Measurements from ENCODE around the gene ACSM5. TPM values are rescaled to one million over a fixed set of nuclear protein-coding genes. Genes with fewer than 3 reads are reported as not detected.

ACSM5 gene, protein sequence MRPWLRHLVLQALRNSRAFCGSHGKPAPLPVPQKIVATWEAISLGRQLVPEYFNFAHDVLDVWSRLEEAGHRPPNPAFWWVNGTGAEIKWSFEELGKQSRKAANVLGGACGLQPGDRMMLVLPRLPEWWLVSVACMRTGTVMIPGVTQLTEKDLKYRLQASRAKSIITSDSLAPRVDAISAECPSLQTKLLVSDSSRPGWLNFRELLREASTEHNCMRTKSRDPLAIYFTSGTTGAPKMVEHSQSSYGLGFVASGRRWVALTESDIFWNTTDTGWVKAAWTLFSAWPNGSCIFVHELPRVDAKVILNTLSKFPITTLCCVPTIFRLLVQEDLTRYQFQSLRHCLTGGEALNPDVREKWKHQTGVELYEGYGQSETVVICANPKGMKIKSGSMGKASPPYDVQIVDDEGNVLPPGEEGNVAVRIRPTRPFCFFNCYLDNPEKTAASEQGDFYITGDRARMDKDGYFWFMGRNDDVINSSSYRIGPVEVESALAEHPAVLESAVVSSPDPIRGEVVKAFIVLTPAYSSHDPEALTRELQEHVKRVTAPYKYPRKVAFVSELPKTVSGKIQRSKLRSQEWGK
- 2.1 and 5.5 TPM in 2 replicates for total RNA-seq
- 3.3 and 8.9 TPM in 2 replicates for polyA plus RNA-seq

DNA sequence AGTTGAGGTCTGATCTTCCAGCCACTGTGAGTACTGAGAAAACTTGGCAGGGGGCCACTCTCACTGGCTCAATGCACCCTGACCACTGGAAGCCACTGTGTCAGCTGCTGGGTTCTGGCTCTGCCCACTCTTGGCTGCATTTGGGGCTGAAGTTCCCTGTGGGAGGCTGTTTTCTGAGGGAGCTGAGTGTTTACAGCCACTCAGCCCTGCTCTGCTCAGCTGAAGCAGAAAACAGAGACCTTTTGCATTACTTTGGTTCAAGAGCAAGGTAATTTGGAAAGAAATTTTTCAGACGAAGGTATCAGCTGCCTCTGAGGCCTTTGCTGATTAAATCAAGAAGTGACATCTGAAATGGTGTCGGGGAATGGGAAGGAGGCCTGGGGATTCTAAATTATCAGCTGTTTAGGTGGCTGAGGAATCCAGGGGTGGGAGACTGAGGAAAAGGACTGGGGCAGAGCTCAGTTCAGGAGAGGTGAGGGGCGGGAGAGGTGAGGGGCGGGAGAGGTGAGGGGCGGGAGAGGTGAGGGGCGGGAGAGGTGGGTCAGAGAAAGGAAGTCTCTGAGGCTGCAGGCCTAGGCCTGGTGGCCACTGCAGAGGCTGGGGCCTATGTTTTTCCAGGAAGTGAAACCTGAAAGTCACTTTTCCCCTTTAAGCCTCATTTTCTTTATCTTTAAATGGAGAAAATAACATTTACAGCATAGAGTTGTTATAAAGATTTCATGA lies at the start of gene ACSM5:
Gene ACSM5 (plus strand): TSS at position 137 of the 723 bp plus-strand sequence. CDS start 1,951 bp downstream, outside the sequence.
- Histone ChIP-seq H3K36me3 (replicated peaks; ENCODE audit: insufficient read depth, low read depth) (no peaks in the 10 kb centered on the region), H3K4me3 (no peak within 1 kb of the TSS), H3K9me3 (ENCODE audit: low read depth) (no peaks in the 10 kb centered on the region), H2AFZ (no peak within 1 kb of the TSS), H3K9me2 (replicated peaks; ENCODE audit: insufficient read depth) (no peaks in the 10 kb centered on the region), H3K27ac (peak within 1 kb of the TSS; percentile 53), H3K4me1 (ENCODE audit: insufficient read depth) (no peaks in the 10 kb centered on the region), H4K20me1 (ENCODE audit: insufficient read depth, poor library complexity, severe bottlenecking) (no peaks in the 10 kb centered on the region), H3K79me2 (no peaks in the 10 kb centered on the region), H3K4me2 (no peak within 1 kb of the TSS), H3K27me3 (no peaks in the 10 kb centered on the region)
- peak; percentile 37 for DNase-seq (ENCODE audit: low spot score)
- 78% methylated on average over 3 of the region's 6 CpGs for WGBS (ENCODE audit: low lambda C conversion rate, missing lambda C conversion rate)
- TF ChIP-seq, protein P1, sequence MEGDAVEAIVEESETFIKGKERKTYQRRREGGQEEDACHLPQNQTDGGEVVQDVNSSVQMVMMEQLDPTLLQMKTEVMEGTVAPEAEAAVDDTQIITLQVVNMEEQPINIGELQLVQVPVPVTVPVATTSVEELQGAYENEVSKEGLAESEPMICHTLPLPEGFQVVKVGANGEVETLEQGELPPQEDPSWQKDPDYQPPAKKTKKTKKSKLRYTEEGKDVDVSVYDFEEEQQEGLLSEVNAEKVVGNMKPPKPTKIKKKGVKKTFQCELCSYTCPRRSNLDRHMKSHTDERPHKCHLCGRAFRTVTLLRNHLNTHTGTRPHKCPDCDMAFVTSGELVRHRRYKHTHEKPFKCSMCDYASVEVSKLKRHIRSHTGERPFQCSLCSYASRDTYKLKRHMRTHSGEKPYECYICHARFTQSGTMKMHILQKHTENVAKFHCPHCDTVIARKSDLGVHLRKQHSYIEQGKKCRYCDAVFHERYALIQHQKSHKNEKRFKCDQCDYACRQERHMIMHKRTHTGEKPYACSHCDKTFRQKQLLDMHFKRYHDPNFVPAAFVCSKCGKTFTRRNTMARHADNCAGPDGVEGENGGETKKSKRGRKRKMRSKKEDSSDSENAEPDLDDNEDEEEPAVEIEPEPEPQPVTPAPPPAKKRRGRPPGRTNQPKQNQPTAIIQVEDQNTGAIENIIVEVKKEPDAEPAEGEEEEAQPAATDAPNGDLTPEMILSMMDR (IDR thresholded peaks at IDR 0.05; ENCODE audit: poor library complexity) = no peak
- TF ChIP-seq EZH2phosphoT487 (IDR thresholded peaks at IDR 0.05; ENCODE audit: low read depth, severe bottlenecking, unreplicated experiment) (no peak), EZH2 (IDR thresholded peaks at IDR 0.05; ENCODE audit: borderline replicate concordance) (no peak)

DNA sequence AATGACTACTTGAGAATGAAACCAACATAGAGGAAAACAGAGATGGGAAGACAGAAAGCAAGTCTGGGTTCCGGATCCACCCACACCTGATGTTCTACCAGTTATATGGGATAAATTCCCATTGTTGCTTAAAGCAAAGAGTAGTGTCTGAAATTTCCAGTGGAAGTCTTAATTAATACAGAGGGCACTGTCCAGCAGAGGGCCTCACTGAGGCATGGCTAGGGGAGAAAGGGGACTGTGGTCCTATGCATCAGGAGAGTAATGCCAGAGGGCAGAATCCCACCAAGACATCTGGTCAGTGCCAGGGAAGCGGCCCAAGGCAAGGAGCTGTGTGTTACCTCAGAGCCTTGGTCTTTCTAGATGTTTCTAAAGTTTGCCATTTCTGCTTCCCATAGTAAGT lies 49.3 kb upstream of the ACSM5 start:
- H2AFZ ChIP-seq = no peak overlapping the region
- H3K79me2 ChIP-seq = no peaks in the 10 kb centered on the region
- no peak overlapping the region for H3K4me3 ChIP-seq
- no peak overlapping the region for H3K27ac ChIP-seq
- H4K20me1 ChIP-seq (ENCODE audit: insufficient read depth, poor library complexity, severe bottlenecking) = no peaks in the 10 kb centered on the region
- TF ChIP-seq, protein P1 (IDR thresholded peaks at IDR 0.05; ENCODE audit: poor library complexity) = peak; percentile 21
- TF ChIP-seq EZH2 (IDR thresholded peaks at IDR 0.05; ENCODE audit: borderline replicate concordance) (no peak), EZH2phosphoT487 (IDR thresholded peaks at IDR 0.05; ENCODE audit: low read depth, severe bottlenecking, unreplicated experiment) (no peak)
- peaks cover 9% of the 10 kb centered on the region for H3K27me3 ChIP-seq
- H3K4me1 ChIP-seq (ENCODE audit: insufficient read depth) = no peaks in the 10 kb centered on the region
- whole genome bisulfite sequencing (ENCODE audit: low lambda C conversion rate, missing lambda C conversion rate) = 34% methylated on average over 2 of the region's 2 CpGs
- no peaks in the 10 kb centered on the region for H3K9me3 ChIP-seq (ENCODE audit: low read depth)
- H3K36me3 ChIP-seq (replicated peaks; ENCODE audit: insufficient read depth, low read depth) = no peaks in the 10 kb centered on the region
- DNase-seq (ENCODE audit: low spot score) = peak; percentile 10
- H3K4me2 ChIP-seq = no peak overlapping the region
- H3K9me2 ChIP-seq (replicated peaks; ENCODE audit: insufficient read depth) = no peaks in the 10 kb centered on the region

DNA sequence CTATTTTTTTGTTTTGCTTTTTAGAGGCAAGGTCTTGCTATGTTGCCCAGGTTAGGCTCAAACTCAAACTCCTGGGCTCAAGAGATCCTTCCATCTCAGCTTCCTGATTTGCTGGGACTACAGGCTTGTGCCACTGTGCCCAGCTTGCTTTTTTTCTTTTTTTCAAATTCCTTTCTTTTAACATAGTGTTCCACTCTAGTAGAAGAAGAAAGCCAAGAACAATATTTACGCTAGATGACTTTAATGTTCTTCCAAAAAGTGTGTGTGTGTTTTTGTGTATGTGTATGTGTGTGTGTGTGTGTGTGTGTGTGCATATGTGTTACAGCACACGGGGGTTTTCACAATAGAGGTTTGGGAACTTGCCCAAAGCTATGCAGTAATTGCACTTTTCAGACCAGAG lies 46.1 kb upstream of the ACSM5 start:
- WGBS (ENCODE audit: low lambda C conversion rate, missing lambda C conversion rate) = 73% methylated on average over 2 of the region's 2 CpGs
- H3K4me1 ChIP-seq (ENCODE audit: insufficient read depth) = no peaks in the 10 kb centered on the region
- H3K79me2 ChIP-seq = no peaks in the 10 kb centered on the region
- H3K4me2 ChIP-seq = no peak overlapping the region
- H3K27me3 ChIP-seq = peaks cover 9% of the 10 kb centered on the region
- TF ChIP-seq EZH2phosphoT487 (IDR thresholded peaks at IDR 0.05; ENCODE audit: low read depth, severe bottlenecking, unreplicated experiment) = no peak
- H3K9me3 ChIP-seq (ENCODE audit: low read depth) = no peaks in the 10 kb centered on the region
- no peak overlapping the region for H3K4me3 ChIP-seq
- no peak for DNase-seq (ENCODE audit: low spot score)
- H4K20me1 ChIP-seq (ENCODE audit: insufficient read depth, poor library complexity, severe bottlenecking) = no peaks in the 10 kb centered on the region
- no peak overlapping the region for H2AFZ ChIP-seq
- no peaks in the 10 kb centered on the region for H3K36me3 ChIP-seq (replicated peaks; ENCODE audit: insufficient read depth, low read depth)
- H3K27ac ChIP-seq = no peak overlapping the region
- H3K9me2 ChIP-seq (replicated peaks; ENCODE audit: insufficient read depth) = no peaks in the 10 kb centered on the region

Measured in hepatocyte (in vitro differentiated cells).